Smooth muscle cell (in vitro differentiated cells): ENCODE data around the gene OST4. TPM values are rescaled to one million over a fixed set of nuclear protein-coding genes. Genes with fewer than 3 reads are reported as not detected.
"Not testable (repeated sequence)": the region's sequence is repeated elsewhere in the genome, so short reads cannot be mapped to it uniquely, and the experiment has no call there.

Experiments
- DNase-seq: peaks from one replicate; lab custom pipeline; 2025; ENCODE audit not compliant: unreplicated experiment; lab: John Stamatoyannopoulos, UW
- H2AFZ ChIP-seq: fragments of 200-600 bp; sonication (generic); 2 replicates; pipeline ENCODE4 v1.6.0; 2016; ENCODE audit warnings: antibody characterized with exemption, low read depth, mild to moderate bottlenecking
- H3F3A ChIP-seq: fragments of 200-600 bp; sonication (generic); 2 replicates; pipeline ENCODE4 v1.6.0; 2017; ENCODE audit warnings: antibody characterized with exemption, low read depth
- H3K27ac ChIP-seq: fragments of 200-600 bp; sonication (generic); 2 replicates; pipeline ENCODE4 v1.5.1; 2016; ENCODE audit warnings: low read depth, mild to moderate bottlenecking
- H3K27me3 ChIP-seq: fragments of 200-600 bp; sonication (generic); 2 replicates; pipeline ENCODE4 v1.6.1; 2016; ENCODE audit warnings: low read depth, mild to moderate bottlenecking
- H3K36me3 ChIP-seq: fragments of 200-600 bp; sonication (generic); 2 replicates; pipeline ENCODE4 v1.5.1; 2016; ENCODE audit warnings: low read depth
- H3K4me1 ChIP-seq: fragments of 200-600 bp; sonication (generic); 2 replicates; pipeline ENCODE4 v1.5.1; 2016; ENCODE audit warnings: low read depth
- H3K4me2 ChIP-seq: fragments of 200-600 bp; sonication (generic); 2 replicates; pipeline ENCODE4 v1.6.0; 2016; ENCODE audit warnings: mild to moderate bottlenecking
- H3K4me3 ChIP-seq: fragments of 200-600 bp; sonication (generic); 2 replicates; pipeline ENCODE4 v1.5.1; 2016; ENCODE audit warnings: mild to moderate bottlenecking
- H3K79me2 ChIP-seq: fragments of 200-600 bp; sonication (generic); 2 replicates; pipeline ENCODE4 v1.6.0; 2016; ENCODE audit warnings: low read depth, mild to moderate bottlenecking
- H3K9ac ChIP-seq: fragments of 200-600 bp; sonication (generic); 2 replicates; pipeline ENCODE4 v1.6.0; 2016; ENCODE audit warnings: low read depth
- H3K9me3 ChIP-seq: fragments of 200-600 bp; sonication (generic); replicated peaks from 2 replicates; pipeline ENCODE4 v1.5.1; 2016; ENCODE audit warnings: low read depth
- H4K20me1 ChIP-seq: fragments of 200-600 bp; sonication (generic); 2 replicates; pipeline ENCODE4 v1.6.0; 2016; ENCODE audit warnings: low read depth
- CTCF ChIP-seq: fragments of 200-600 bp; sonication (generic); IDR thresholded peaks from 2 replicates; pipeline ENCODE4 v1.5.1; 2017; ENCODE audit warnings: borderline replicate concordance, mild to moderate bottlenecking, antibody characterized with exemption; ENCODE audit not compliant: insufficient read depth, poor library complexity, severe bottlenecking
- WGBS: methylation state at CpG from one replicate; pipeline ENCODE4 v1.1.7; 2016; ENCODE audit warnings: low lambda C conversion rate; 5-methylcytosine and 5-hydroxymethylcytosine counted together
- polyA plus RNA-seq: library from polyadenylated mRNA; unstranded; fragments of >200 nt; fragmentation: Nextera tagmentation; extraction: Ambion mirVana; gene quantifications from 2 replicates; pipeline ENCODE4 v1.2.1, GENCODE V29; 2016
- total RNA-seq: library from RNA; depleted of rRNA; stranded (reverse); fragments of >200 nt; gene quantifications from 2 replicates; pipeline ENCODE4 v1.2.3, GENCODE V29; 2014

Gene OST4
- total and polyA plus RNA-seq, 2 experiments from 2014 or later = 848 to 1,292 TPM

- Histone ChIP-seq H3F3A (no peaks in the 10 kb centered on the region), H2AFZ (no peak overlapping the region), H4K20me1 (no peaks in the 10 kb centered on the region), H3K9me3 (no peaks in the 10 kb centered on the region), H3K4me3 (no peak overlapping the region), H3K27ac (no peak overlapping the region), H3K4me2 (no peak overlapping the region), H3K4me1 (peaks cover 5% of the 10 kb centered on the region), H3K36me3 (no peaks in the 10 kb centered on the region), H3K9ac (no peak overlapping the region), H3K79me2 (no peaks in the 10 kb centered on the region), H3K27me3 (peaks cover 43% of the 10 kb centered on the region)
- no peak for DNase-seq
- TF ChIP-seq CTCF = no peak
- WGBS = 72% methylated on average over 2 of the region's 2 CpGs
Measured at GRCh38 chr2:27115519-27115918, 44.1 kb upstream of the OST4 start.

DNA sequence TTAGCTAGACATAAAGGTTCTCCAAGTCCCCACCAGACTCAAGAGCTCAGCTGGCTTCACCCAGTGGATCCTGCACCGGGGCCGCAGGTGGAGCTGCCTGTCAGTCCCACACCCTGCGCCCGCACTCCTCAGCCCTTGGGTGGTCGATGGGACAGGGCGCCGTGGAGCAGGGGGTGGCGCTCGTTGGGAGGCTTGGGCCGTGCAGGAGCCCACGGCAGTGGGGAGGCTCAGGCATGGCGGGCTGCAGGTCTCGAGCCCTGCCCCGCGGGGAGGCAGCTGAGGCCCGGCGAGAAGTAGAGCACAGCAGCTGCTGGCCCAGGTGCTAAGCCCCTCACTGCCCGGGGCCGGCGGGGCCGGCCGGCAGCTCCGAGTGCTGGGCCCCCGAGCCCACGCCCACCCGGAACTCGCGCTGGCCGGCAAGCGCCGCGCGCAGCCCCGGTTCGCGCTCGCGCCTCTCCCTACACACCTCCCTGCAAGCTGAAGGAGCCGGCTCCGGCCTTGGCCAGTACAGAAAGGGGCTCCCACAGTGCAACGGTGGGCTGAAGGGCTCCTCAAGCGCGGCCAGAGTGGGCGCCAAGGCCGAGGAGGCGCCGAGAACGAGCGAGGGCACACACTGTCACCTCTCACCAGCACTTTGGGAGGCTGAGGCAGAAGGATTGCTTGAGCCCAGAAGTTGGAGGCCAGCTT, 40.1 kb upstream of the OST4 start:
- H3K79me2 ChIP-seq, H3K27ac ChIP-seq, H2AFZ ChIP-seq, H3K4me3 ChIP-seq, H4K20me1 ChIP-seq, H3K36me3 ChIP-seq, H3K27me3 ChIP-seq, H3K4me1 ChIP-seq, DNase-seq, H3F3A ChIP-seq, H3K9ac ChIP-seq, H3K9me3 ChIP-seq, H3K4me2 ChIP-seq: not testable (repeated sequence)
- 97% methylated on average over 48 of the region's 49 CpGs for WGBS

DNA sequence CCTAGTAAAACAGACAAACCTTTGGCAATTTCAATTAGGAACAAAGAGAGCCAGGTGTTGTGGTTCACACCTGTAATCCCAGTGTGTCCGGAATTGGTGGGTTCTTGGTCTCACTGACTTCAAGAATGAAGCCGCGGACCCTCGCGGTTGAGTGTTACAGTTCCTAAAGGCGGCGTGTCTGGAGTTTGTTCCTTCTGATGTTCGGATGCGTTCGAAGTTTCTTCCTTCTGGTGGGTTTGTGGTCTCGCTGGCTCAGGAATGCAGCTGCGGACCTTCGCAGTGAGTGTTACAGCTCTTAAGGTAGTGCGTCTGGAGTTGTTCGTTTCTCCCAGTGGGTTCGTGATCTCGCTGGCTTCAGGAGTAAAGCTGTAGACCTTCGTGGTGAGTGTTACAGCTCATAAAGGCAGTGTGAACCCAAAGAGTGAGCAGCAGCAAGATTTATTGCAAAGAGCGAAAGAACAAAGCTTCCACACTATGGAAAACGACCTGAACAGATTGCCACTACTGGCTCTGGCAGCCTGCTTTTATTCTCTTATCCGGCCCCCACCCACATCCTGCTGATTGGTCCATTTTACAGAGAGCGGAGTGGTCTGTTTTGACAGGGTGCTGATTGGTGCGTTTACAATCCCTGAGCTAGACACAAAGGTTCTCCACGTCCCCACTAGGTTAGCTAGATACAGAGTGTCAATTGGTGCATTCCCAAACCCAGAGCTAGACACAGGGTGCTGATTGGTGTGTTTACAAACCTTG, 39.3 kb upstream of the OST4 start:
- WGBS = 89% methylated on average over 24 of the region's 24 CpGs
- H3K4me3 ChIP-seq, H2AFZ ChIP-seq, H3F3A ChIP-seq, H3K4me1 ChIP-seq, DNase-seq, H3K36me3 ChIP-seq, H3K27ac ChIP-seq, H4K20me1 ChIP-seq, H3K9ac ChIP-seq, H3K79me2 ChIP-seq, H3K4me2 ChIP-seq, H3K9me3 ChIP-seq, H3K27me3 ChIP-seq: not testable (repeated sequence)

DNA sequence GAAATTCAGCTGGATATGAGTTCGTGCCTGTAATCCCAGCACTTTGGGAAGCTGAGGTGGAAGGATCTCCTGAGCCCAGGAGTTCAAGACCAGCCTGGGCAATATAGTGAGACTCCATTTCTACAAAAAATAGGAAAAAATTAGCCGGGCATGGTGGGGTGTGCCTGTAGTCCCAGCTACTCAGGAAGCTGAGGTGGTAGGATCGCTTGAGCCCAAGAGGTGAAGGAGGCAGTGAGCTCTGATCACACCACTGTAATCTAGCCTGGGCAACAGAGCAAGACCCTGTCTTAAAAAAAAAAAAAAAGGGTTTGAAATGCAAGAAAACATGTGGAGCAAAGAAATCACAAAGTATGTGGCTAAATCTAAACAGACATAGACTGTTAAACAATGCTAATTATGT, 37.6 kb upstream of the OST4 start:
- Histone ChIP-seq H3K27me3 (peaks cover 9% of the 10 kb centered on the region), H2AFZ (no peak overlapping the region), H3K79me2 (no peaks in the 10 kb centered on the region), H4K20me1 (no peaks in the 10 kb centered on the region), H3F3A (no peaks in the 10 kb centered on the region), H3K4me1 (no peaks in the 10 kb centered on the region), H3K9ac (no peak overlapping the region), H3K27ac (no peak overlapping the region), H3K36me3 (no peaks in the 10 kb centered on the region), H3K4me3 (no peak overlapping the region), H3K4me2 (no peak overlapping the region), H3K9me3 (no peaks in the 10 kb centered on the region)
- WGBS = 97% methylated on average over 3 of the region's 3 CpGs
- no peak for TF ChIP-seq CTCF
- no peak for DNase-seq
